Naive thymus-derived CD4-positive, alpha-beta T cell (primary cell): Measurements from ENCODE around the gene PTGR3. TPM values are rescaled to one million over a fixed set of nuclear protein-coding genes. Genes with fewer than 3 reads are reported as not detected.
A peak's percentile ranks its signal among the peaks of the same experiment; 100 is the strongest.

Experiments used
- ATAC-seq: fragments of 150-1000 bp; cut with Tn5 transposase; 2 replicates; pipeline ENCODE4 v1.10.0; 2021; ENCODE audit warnings: mild to moderate bottlenecking, moderate library complexity
- CTCF ChIA-PET: fragments of 350-600 bp; sonication (Branson Sonifier 250); formaldehyde crosslinking; loops from one replicate; lab custom pipeline; 2021; ENCODE audit warnings: antibody characterized with exemption; lab: Charles Lee
- POLR2A ChIA-PET: fragments of 350-600 bp; sonication (Branson Sonifier 250); formaldehyde crosslinking; loops from one replicate; lab custom pipeline; 2021; ENCODE audit warnings: antibody characterized with exemption, inconsistent platforms; lab: Charles Lee
- DNase-seq, 9 donors: peaks; one replicate each; pipeline versions ENCODE4 v3.0.0 to v3.0.0-alpha.2; 2020 to 2022; ENCODE audit warnings: mixed read lengths in 1 of 9
- H3K27ac ChIP-seq: one replicate; pipeline ENCODE4 v1.7.0; 2013; ENCODE audit warnings: mild to moderate bottlenecking, low read depth, low read length, moderate library complexity
- H3K27me3 ChIP-seq, 2 donors: one replicate each; pipeline ENCODE4 v1.7.0; 2013; ENCODE audit warnings: low read length in 2 of 2, mild to moderate bottlenecking in 2 of 2, moderate library complexity in 2 of 2; ENCODE audit not compliant: control insufficient read depth in 2 of 2, insufficient read depth in 2 of 2
- H3K36me3 ChIP-seq, 3 experiments: 1 replicate in 2 of 3; 2 replicates in 1 of 3; pipeline ENCODE4 v1.7.0; 2013; ENCODE audit warnings: low read length in 3 of 3, mild to moderate bottlenecking in 3 of 3, moderate library complexity in 1 of 3; ENCODE audit not compliant: insufficient read depth in 3 of 3, control insufficient read depth in 2 of 3
- H3K4me1 ChIP-seq, 2 donors: one replicate each; pipeline ENCODE4 v1.7.0; 2013; ENCODE audit warnings: low read length in 2 of 2, mild to moderate bottlenecking in 2 of 2, moderate library complexity in 1 of 2; ENCODE audit not compliant: control insufficient read depth in 2 of 2, insufficient read depth in 2 of 2
- H3K4me3 ChIP-seq: 2 replicates; pipeline ENCODE4 v1.7.0; 2013; ENCODE audit warnings: mild to moderate bottlenecking, low read length
- H3K9me3 ChIP-seq, 3 experiments: 1 replicate in 2 of 3; 2 replicates in 1 of 3; pipeline ENCODE4 v1.7.0; 2013; ENCODE audit warnings: low read length in 3 of 3; ENCODE audit not compliant: control insufficient read depth in 2 of 3
- H3K27ac Mint-ChIP-seq, 9 donors: one replicate each; pipeline ENCODE4 v1.8.0; 2020 to 2022; ENCODE audit warnings: mixed read lengths in 9 of 9, mild to moderate bottlenecking in 8 of 9, moderate library complexity in 5 of 9, inconsistent platforms in 2 of 9
- H3K27me3 Mint-ChIP-seq, 5 donors: one replicate each; pipeline ENCODE4 v1.8.0; 2021 to 2022; ENCODE audit warnings: mixed read lengths in 5 of 5, mild to moderate bottlenecking in 1 of 5
- H3K36me3 Mint-ChIP-seq, 5 donors: one replicate each; pipeline ENCODE4 v1.8.0; 2020 to 2022; ENCODE audit warnings: mixed read lengths in 5 of 5, mild to moderate bottlenecking in 3 of 5, inconsistent platforms in 1 of 5
- H3K4me1 Mint-ChIP-seq, 7 donors: one replicate each; pipeline ENCODE4 v1.8.0; 2020 to 2022; ENCODE audit warnings: mixed read lengths in 7 of 7, mild to moderate bottlenecking in 3 of 7, inconsistent platforms in 1 of 7
- H3K4me3 Mint-ChIP-seq, 10 donors: one replicate each; pipeline ENCODE4 v1.8.0; 2020 to 2022; ENCODE audit warnings: mild to moderate bottlenecking in 10 of 10, mixed read lengths in 10 of 10, moderate library complexity in 6 of 10, inconsistent platforms in 2 of 10
- H3K9me3 Mint-ChIP-seq, 11 donors: one replicate each; pipeline ENCODE4 v1.8.0; 2020 to 2022; ENCODE audit warnings: mixed read lengths in 11 of 11, mild to moderate bottlenecking in 4 of 11, inconsistent platforms in 1 of 11, moderate library complexity in 1 of 11
- intact Hi-C, 2 donors: fragments of 100-400 bp; cut with micrococcal nuclease; formaldehyde crosslinking; loops; one replicate each; pipeline ENCODE4 v1.15.1; 2023
- polyA plus RNA-seq, 2 donors: library from polyadenylated mRNA; unstranded; fragments of 300-500 nt; fragmentation: Illumina TruSeq; gene quantifications; one replicate each; pipeline ENCODE4 v1.2.3, GENCODE V29; 2021
- total RNA-seq, 6 experiments: library from RNA in 5 of 6; stranded (reverse) in 5 of 6; gene quantifications; 1 replicate in 5 of 6; 2 replicates in 1 of 6; pipeline ENCODE4 v1.2.3 and lab custom pipeline; 2021 to 2026

Gene PTGR3
- total and polyA plus RNA-seq, 7 experiments from 2014 or later: 17.0 to 59.1 (median 27.4) TPM

GRCh38 chr18:75247611-75248421 lies 38.9 kb upstream of the PTGR3 start:
- Mint-ChIP-seq H3K9me3 (peaks cover 0 to 5% (median 0%) of the 10 kb centered on the region in 11 donors), H3K36me3 (no peaks in the 10 kb centered on the region), H3K4me3 (peak overlapping the region; percentile 86 to 93 (median 90)), H3K4me1 (peaks cover 44 to 94% (median 87%) of the 10 kb centered on the region in 7 donors), H3K27ac (peak overlapping the region; percentile 91 to 99 (median 96)), H3K27me3 (no peaks in the 10 kb centered on the region)
- Histone ChIP-seq H3K27me3 (no peaks in the 10 kb centered on the region), H3K36me3 (no peaks in the 10 kb centered on the region), H3K27ac (peak overlapping the region; percentile 82), H3K9me3 (peaks cover 0 to 8% (median 0%) of the 10 kb centered on the region in 3 experiments), H3K4me3 (peak overlapping the region; percentile 43), H3K4me1 (peaks cover 31 to 43% of the 10 kb centered on the region in 2 donors)
- DNase-seq (peak in 7 of 9 donors; percentile 43 to 66 (median 58)), ATAC-seq (peak; percentile 62)
- ChIA-PET POLR2A (interaction anchor here (1.0 to 2.1 kb wide), 5 partner anchors 32 to 618 kb away, joined by 3 to 14 read pairs (median 4); partner anchors contain the start of gene TSHZ1), CTCF (interaction anchor here (0.6 to 0.7 kb wide), 2 partner anchors 350 to 459 kb away, joined by 3 read pairs; no protein-coding TSS in a partner anchor)
- intact Hi-C loops: loop anchor here (1.0 to 10.0 kb wide), 10 partner anchors 7 to 651 kb away; partner anchors contain the start of genes TSHZ1 (in 2 of the 2) and ZNF407 (in 1 of the 2)

- H3K36me3 ChIP-seq: no peaks in the 10 kb centered on the region
- no peaks in the 10 kb centered on the region for H3K27me3 ChIP-seq
- H3K4me3 Mint-ChIP-seq: peak overlapping the region; percentile 86 to 93 (median 90)
- ATAC-seq (no peak), DNase-seq (peak in 2 of 9 donors; percentile 22 to 31)
- H3K27ac ChIP-seq: peak overlapping the region; percentile 82
- peaks cover 0 to 5% (median 0%) of the 10 kb centered on the region in 11 donors for H3K9me3 Mint-ChIP-seq
- intact Hi-C loops: loop anchor here (1.0 to 10.0 kb wide), 10 partner anchors 8 to 650 kb away; partner anchors contain the start of genes TSHZ1 (in 2 of the 2) and ZNF407 (in 1 of the 2)
- H3K27me3 Mint-ChIP-seq: no peaks in the 10 kb centered on the region
- POLR2A ChIA-PET: interaction anchor here (0.6 to 4.6 kb wide), 11 partner anchors 10 to 650 kb away, joined by 3 to 91 read pairs (median 7); partner anchors contain the start of genes PTGR3, TSHZ1 and ZNF407
- H3K4me3 ChIP-seq: peak overlapping the region; percentile 43
- peaks cover 48 to 96% (median 90%) of the 10 kb centered on the region in 7 donors for H3K4me1 Mint-ChIP-seq
- peaks cover 0 to 8% (median 0%) of the 10 kb centered on the region in 3 experiments for H3K9me3 ChIP-seq
- H3K27ac Mint-ChIP-seq: peak overlapping the region; percentile 91 to 99 (median 96)
- peaks cover 31 to 43% of the 10 kb centered on the region in 2 donors for H3K4me1 ChIP-seq
- peaks cover 0 to under 1% (median 0%) of the 10 kb centered on the region in 5 donors for H3K36me3 Mint-ChIP-seq
- CTCF ChIA-PET: interaction anchor here (0.6 to 1.6 kb wide), 8 partner anchors 10 to 460 kb away, joined by 3 to 4 read pairs (median 3); no protein-coding TSS in a partner anchor
Observed at GRCh38 chr18:75246721-75247610, 38.0 kb upstream of the PTGR3 start.

GRCh38 chr18:75244351-75245313 lies 35.7 kb upstream of the PTGR3 start:
- ATAC-seq (peak; percentile 51), DNase-seq (peak in 7 of 9 donors; percentile 31 to 48 (median 40))
- H3K4me1 ChIP-seq: peaks cover 31 to 39% of the 10 kb centered on the region in 2 donors
- CTCF ChIA-PET: interaction anchor here (0.6 to 2.4 kb wide), 10 partner anchors 15 to 670 kb away, joined by 3 to 10 read pairs (median 3); partner anchors contain the start of gene TSHZ1
- peaks cover 0 to 18% (median 2%) of the 10 kb centered on the region in 5 donors for H3K36me3 Mint-ChIP-seq
- H3K27ac ChIP-seq: peak overlapping the region; percentile 34
- H3K27ac Mint-ChIP-seq: peak overlapping the region in 8 of 9 donors; percentile 89 to 99 (median 97)
- H3K4me1 Mint-ChIP-seq: peaks cover 40 to 98% (median 89%) of the 10 kb centered on the region in 7 donors
- no peaks in the 10 kb centered on the region for H3K27me3 ChIP-seq
- H3K9me3 ChIP-seq: peaks cover 0 to 3% (median 0%) of the 10 kb centered on the region in 3 experiments
- H3K4me3 ChIP-seq: no peak overlapping the region
- H3K27me3 Mint-ChIP-seq: no peaks in the 10 kb centered on the region
- peak overlapping the region in 3 of 10 donors; percentile 3 to 92 (median 14) for H3K4me3 Mint-ChIP-seq
- no peaks in the 10 kb centered on the region for H3K36me3 ChIP-seq
- H3K9me3 Mint-ChIP-seq: peaks cover 0 to 3% (median 0%) of the 10 kb centered on the region in 11 donors
- intact Hi-C loops: loop anchor here (1.0 to 10.0 kb wide), 5 partner anchors 347 to 612 kb away; no protein-coding TSS in a partner anchor
- POLR2A ChIA-PET: interaction anchor here (1.2 to 4.6 kb wide), 8 partner anchors 16 to 613 kb away, joined by 3 to 91 read pairs (median 6); partner anchors contain the start of genes PTGR3 and TSHZ1

- Histone ChIP-seq H3K4me1 (peaks cover 14 to 21% of the 10 kb centered on the region in 2 donors), H3K27me3 (no peaks in the 10 kb centered on the region), H3K27ac (no peak overlapping the region), H3K9me3 (no peaks in the 10 kb centered on the region), H3K4me3 (no peak overlapping the region), H3K36me3 (no peaks in the 10 kb centered on the region)
- DNase-seq (no peak), ATAC-seq (no peak)
- POLR2A ChIA-PET: no interaction called here
- CTCF ChIA-PET: interaction anchor here (0.6 to 1.1 kb wide), 4 partner anchors 14 to 29 kb away, joined by 3 read pairs; no protein-coding TSS in a partner anchor
- Mint-ChIP-seq H3K9me3 (peaks cover 0 to 3% (median 0%) of the 10 kb centered on the region in 11 donors), H3K4me3 (no peak overlapping the region), H3K27ac (peak overlapping the region in 4 of 9 donors; percentile 8 to 76 (median 34)), H3K4me1 (peaks cover 19 to 86% (median 82%) of the 10 kb centered on the region in 7 donors), H3K36me3 (peaks cover 0 to 28% (median 10%) of the 10 kb centered on the region in 5 donors), H3K27me3 (no peaks in the 10 kb centered on the region)
- intact Hi-C loops: loop anchor here in 1 of 2 donors (10.0 kb wide), 1 partner anchor 587 kb away; no protein-coding TSS in a partner anchor
Observed at GRCh38 chr18:75241705-75242104, 32.8 kb upstream of the PTGR3 start.

GRCh38 chr18:75240433-75240832 lies 31.5 kb upstream of the PTGR3 start:
- no peaks in the 10 kb centered on the region for H3K9me3 ChIP-seq
- Mint-ChIP-seq H3K9me3 (peaks cover 0 to 3% (median 0%) of the 10 kb centered on the region in 11 donors), H3K27ac (peak overlapping the region in 2 of 9 donors; percentile 20 to 78), H3K4me3 (no peak overlapping the region), H3K36me3 (peaks cover 3 to 37% (median 12%) of the 10 kb centered on the region in 5 donors), H3K27me3 (no peaks in the 10 kb centered on the region), H3K4me1 (peaks cover 9 to 86% (median 78%) of the 10 kb centered on the region in 7 donors)
- H3K36me3 ChIP-seq: peaks cover 0 to 5% (median 0%) of the 10 kb centered on the region in 3 experiments
- CTCF ChIA-PET: interaction anchor here (0.8 to 1.5 kb wide), 2 partner anchors 27 to 30 kb away, joined by 3 to 4 read pairs; partner anchors contain the start of gene TSHZ1
- no peaks in the 10 kb centered on the region for H3K27me3 ChIP-seq
- intact Hi-C loops: loop anchor here in 1 of 2 donors (10.0 kb wide), 1 partner anchor 586 kb away; no protein-coding TSS in a partner anchor
- no peak overlapping the region for H3K27ac ChIP-seq
- peaks cover 4 to 9% of the 10 kb centered on the region in 2 donors for H3K4me1 ChIP-seq
- no peak for ATAC-seq
- POLR2A ChIA-PET: interaction anchor here (0.6 to 1.0 kb wide), 2 partner anchors 11 to 32 kb away, joined by 3 to 4 read pairs; partner anchors contain the start of gene PTGR3
- no peak for DNase-seq
- H3K4me3 ChIP-seq: no peak overlapping the region
